H1 (cell line): ENCODE measurements around the gene ZBTB16. TPM values are rescaled to one million over a fixed set of nuclear protein-coding genes. Genes with fewer than 3 reads are reported as not detected.

Source experiments
- CBX8 ChIP-seq: fragments of 300-800, 300-1000 bp; sonication (generic); IDR thresholded peaks from 2 replicates; pipeline ENCODE4 v1.7.1; 2016; ENCODE audit warnings: low read depth, low read length, borderline replicate concordance
- HDAC6 ChIP-seq: IDR thresholded peaks from one replicate; pipeline ENCODE4 v1.7.1; 2012; ENCODE audit warnings: low read depth, mild to moderate bottlenecking, inconsistent platforms, low read length, moderate library complexity
- KDM4A ChIP-seq: IDR thresholded peaks from one replicate; pipeline ENCODE4 v1.7.1; 2012; ENCODE audit warnings: low read depth, mild to moderate bottlenecking, moderate library complexity, low read length, inconsistent platforms; ENCODE audit not compliant: severe bottlenecking
- POU5F1 ChIP-seq: IDR thresholded peaks from 2 replicates; pipeline ENCODE4 v1.6.1; 2011; ENCODE audit warnings: low read depth, mild to moderate bottlenecking, low read length, moderate library complexity
- RAD21 ChIP-seq, 2 experiments: IDR thresholded peaks in 1 of 2; conservative IDR thresholded peaks in 1 of 2; 2 replicates each; pipeline ENCODE4 v1.6.1; 2011; ENCODE audit warnings: low read depth in 2 of 2, low read length in 2 of 2, improper control_type of control experiment in 1 of 2, inconsistent platforms in 1 of 2, mild to moderate bottlenecking in 1 of 2, moderate library complexity in 1 of 2
- SIX5 ChIP-seq: IDR thresholded peaks from 2 replicates; pipeline ENCODE4 v1.6.1; 2011; ENCODE audit warnings: mild to moderate bottlenecking, low read depth, low read length
- TAF1 ChIP-seq: IDR thresholded peaks from 2 replicates; pipeline ENCODE4 v1.6.1; 2011; ENCODE audit warnings: mild to moderate bottlenecking, low read depth, low read length
- TAF7 ChIP-seq: optimal IDR thresholded peaks from 2 replicates; pipeline ENCODE3; 2011; ENCODE audit warnings: low read depth, mild to moderate bottlenecking, inconsistent platforms, low read length, moderate library complexity, borderline replicate concordance
- USF2 ChIP-seq: IDR thresholded peaks from 2 replicates; pipeline ENCODE4 v1.6.1; 2011; ENCODE audit warnings: low read length, improper control_type of control experiment
- YY1 ChIP-seq: IDR thresholded peaks from 2 replicates; pipeline ENCODE4 v1.6.1; 2011; ENCODE audit warnings: low read depth, mild to moderate bottlenecking, low read length
- polyA plus RNA-seq, 7 experiments: library from polyadenylated mRNA; depleted of rRNA in 3 of 7; stranded (reverse) in 5 of 7; unstranded in 2 of 7; fragments of >200 nt in 5 of 7; fragments of 200-250 nt in 2 of 7; gene quantifications; 1 replicate in 5 of 7; 2 replicates in 1 of 7; 4 replicates in 1 of 7; pipeline versions ENCODE4 v1.2.1 to v1.2.3, GENCODE V29; 2011 to 2013; ENCODE audit warnings: missing spikeins in 2 of 7, mixed read lengths in 2 of 7
- total RNA-seq: library from RNA; stranded (reverse); fragmentation: NEBNext Ultra II Directional; extraction: Animal tissue kit (Norgen Biotek cat#: 25700); gene quantifications from 2 replicates; pipeline ENCODE4 v1.2.1, GENCODE V29; 2021
- TF ChIP-seq, protein P1 (sequence below): fragments of 300-600 bp; sonication (generic); IDR thresholded peaks from 2 replicates; pipeline ENCODE4 v1.7.1; 2012; ENCODE audit warnings: low read length, moderate library complexity, mild to moderate bottlenecking, inconsistent platforms; ENCODE audit not compliant: insufficient replicate concordance

Gene ZBTB16
- total and polyA plus RNA-seq, 2 of the 8 experiments (the other 6 are each of a cell fraction or from before 2014, with no cell fraction given) = 0.12 to 0.61 TPM

DNA sequence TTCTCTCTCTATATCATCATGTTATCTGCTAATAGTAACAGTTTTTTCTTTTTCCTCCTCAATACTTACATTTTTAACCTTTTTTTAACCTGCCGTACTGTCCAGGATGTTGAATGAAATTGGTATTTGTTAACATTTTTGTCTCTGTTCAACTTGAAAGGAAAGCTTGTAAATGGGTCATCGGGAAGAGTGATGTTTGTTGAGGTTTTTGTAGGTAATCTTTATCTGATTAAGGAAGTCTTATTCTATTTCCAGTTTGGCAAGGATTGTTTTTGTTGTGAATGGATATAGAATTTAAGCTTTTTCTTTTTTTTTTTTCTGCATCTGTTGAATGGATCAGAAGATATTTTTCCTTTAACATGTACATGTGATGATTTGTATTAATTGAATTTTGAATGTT lies 228.6 kb downstream of the ZBTB16 start (continued):
- TF ChIP-seq, protein P1, sequence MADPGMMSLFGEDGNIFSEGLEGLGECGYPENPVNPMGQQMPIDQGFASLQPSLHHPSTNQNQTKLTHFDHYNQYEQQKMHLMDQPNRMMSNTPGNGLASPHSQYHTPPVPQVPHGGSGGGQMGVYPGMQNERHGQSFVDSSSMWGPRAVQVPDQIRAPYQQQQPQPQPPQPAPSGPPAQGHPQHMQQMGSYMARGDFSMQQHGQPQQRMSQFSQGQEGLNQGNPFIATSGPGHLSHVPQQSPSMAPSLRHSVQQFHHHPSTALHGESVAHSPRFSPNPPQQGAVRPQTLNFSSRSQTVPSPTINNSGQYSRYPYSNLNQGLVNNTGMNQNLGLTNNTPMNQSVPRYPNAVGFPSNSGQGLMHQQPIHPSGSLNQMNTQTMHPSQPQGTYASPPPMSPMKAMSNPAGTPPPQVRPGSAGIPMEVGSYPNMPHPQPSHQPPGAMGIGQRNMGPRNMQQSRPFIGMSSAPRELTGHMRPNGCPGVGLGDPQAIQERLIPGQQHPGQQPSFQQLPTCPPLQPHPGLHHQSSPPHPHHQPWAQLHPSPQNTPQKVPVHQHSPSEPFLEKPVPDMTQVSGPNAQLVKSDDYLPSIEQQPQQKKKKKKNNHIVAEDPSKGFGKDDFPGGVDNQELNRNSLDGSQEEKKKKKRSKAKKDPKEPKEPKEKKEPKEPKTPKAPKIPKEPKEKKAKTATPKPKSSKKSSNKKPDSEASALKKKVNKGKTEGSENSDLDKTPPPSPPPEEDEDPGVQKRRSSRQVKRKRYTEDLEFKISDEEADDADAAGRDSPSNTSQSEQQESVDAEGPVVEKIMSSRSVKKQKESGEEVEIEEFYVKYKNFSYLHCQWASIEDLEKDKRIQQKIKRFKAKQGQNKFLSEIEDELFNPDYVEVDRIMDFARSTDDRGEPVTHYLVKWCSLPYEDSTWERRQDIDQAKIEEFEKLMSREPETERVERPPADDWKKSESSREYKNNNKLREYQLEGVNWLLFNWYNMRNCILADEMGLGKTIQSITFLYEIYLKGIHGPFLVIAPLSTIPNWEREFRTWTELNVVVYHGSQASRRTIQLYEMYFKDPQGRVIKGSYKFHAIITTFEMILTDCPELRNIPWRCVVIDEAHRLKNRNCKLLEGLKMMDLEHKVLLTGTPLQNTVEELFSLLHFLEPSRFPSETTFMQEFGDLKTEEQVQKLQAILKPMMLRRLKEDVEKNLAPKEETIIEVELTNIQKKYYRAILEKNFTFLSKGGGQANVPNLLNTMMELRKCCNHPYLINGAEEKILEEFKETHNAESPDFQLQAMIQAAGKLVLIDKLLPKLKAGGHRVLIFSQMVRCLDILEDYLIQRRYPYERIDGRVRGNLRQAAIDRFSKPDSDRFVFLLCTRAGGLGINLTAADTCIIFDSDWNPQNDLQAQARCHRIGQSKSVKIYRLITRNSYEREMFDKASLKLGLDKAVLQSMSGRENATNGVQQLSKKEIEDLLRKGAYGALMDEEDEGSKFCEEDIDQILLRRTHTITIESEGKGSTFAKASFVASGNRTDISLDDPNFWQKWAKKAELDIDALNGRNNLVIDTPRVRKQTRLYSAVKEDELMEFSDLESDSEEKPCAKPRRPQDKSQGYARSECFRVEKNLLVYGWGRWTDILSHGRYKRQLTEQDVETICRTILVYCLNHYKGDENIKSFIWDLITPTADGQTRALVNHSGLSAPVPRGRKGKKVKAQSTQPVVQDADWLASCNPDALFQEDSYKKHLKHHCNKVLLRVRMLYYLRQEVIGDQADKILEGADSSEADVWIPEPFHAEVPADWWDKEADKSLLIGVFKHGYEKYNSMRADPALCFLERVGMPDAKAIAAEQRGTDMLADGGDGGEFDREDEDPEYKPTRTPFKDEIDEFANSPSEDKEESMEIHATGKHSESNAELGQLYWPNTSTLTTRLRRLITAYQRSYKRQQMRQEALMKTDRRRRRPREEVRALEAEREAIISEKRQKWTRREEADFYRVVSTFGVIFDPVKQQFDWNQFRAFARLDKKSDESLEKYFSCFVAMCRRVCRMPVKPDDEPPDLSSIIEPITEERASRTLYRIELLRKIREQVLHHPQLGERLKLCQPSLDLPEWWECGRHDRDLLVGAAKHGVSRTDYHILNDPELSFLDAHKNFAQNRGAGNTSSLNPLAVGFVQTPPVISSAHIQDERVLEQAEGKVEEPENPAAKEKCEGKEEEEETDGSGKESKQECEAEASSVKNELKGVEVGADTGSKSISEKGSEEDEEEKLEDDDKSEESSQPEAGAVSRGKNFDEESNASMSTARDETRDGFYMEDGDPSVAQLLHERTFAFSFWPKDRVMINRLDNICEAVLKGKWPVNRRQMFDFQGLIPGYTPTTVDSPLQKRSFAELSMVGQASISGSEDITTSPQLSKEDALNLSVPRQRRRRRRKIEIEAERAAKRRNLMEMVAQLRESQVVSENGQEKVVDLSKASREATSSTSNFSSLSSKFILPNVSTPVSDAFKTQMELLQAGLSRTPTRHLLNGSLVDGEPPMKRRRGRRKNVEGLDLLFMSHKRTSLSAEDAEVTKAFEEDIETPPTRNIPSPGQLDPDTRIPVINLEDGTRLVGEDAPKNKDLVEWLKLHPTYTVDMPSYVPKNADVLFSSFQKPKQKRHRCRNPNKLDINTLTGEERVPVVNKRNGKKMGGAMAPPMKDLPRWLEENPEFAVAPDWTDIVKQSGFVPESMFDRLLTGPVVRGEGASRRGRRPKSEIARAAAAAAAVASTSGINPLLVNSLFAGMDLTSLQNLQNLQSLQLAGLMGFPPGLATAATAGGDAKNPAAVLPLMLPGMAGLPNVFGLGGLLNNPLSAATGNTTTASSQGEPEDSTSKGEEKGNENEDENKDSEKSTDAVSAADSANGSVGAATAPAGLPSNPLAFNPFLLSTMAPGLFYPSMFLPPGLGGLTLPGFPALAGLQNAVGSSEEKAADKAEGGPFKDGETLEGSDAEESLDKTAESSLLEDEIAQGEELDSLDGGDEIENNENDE = no peak
- no peak for TF ChIP-seq YY1
- TF ChIP-seq POU5F1 = no peak
- TF ChIP-seq CBX8 = no peak
- no peak for TF ChIP-seq KDM4A
- TF ChIP-seq TAF1 = no peak
- no peak for TF ChIP-seq USF2
- TF ChIP-seq HDAC6 = no peak
- TF ChIP-seq SIX5 = no peak
- no peak for TF ChIP-seq TAF7
- no peak for TF ChIP-seq RAD21 (IDR thresholded peaks at IDR 0.05 in 1 of 2, conservative IDR thresholded peaks at IDR 0.05 in 1 of 2; ENCODE audit: low read depth in 2 of 2, low read length in 2 of 2)
